WTC11 (cell line): ENCODE results near the gene FASTKD2. TPM values are rescaled to one million over a fixed set of nuclear protein-coding genes. Genes with fewer than 3 reads are reported as not detected.

Experiments
- ATAC-seq: fragments of 200-7000 bp; cut with Tn5 transposase; 2 replicates; pipeline ENCODE4 v1.10.0; 2021; ENCODE audit warnings: mild to moderate bottlenecking, moderate library complexity
- CTCF ChIA-PET: fragments of 300-600 bp; sonication (Branson Sonifier 250); formaldehyde crosslinking; loops from one replicate; lab custom pipeline; 2021; ENCODE audit warnings: antibody characterized with exemption; lab: Charles Lee
- POLR2A ChIA-PET: fragments of 350-600 bp; sonication (Branson Sonifier 250); formaldehyde crosslinking; loops from one replicate; lab custom pipeline; 2021; ENCODE audit warnings: antibody characterized with exemption; lab: Charles Lee
- DNase-seq: peaks from one replicate; pipeline ENCODE4 v3.0.0; 2021; ENCODE audit warnings: low spot score
- H3K27ac Mint-ChIP-seq: 2 replicates; pipeline ENCODE4 v1.8.0; 2021; ENCODE audit warnings: mixed read lengths
- H3K27me3 Mint-ChIP-seq: 2 replicates; pipeline ENCODE4 v1.8.0; 2021; ENCODE audit warnings: low read depth, mild to moderate bottlenecking, moderate library complexity, mixed read lengths
- H3K36me3 Mint-ChIP-seq: 2 replicates; pipeline ENCODE4 v1.8.0; 2021; ENCODE audit warnings: mixed read lengths
- H3K4me1 Mint-ChIP-seq: 2 replicates; pipeline ENCODE4 v1.8.0; 2022; ENCODE audit warnings: mixed read lengths
- H3K4me3 Mint-ChIP-seq: 2 replicates; pipeline ENCODE4 v1.8.0; 2021; ENCODE audit warnings: mild to moderate bottlenecking, moderate library complexity, mixed read lengths
- H3K9me3 Mint-ChIP-seq: 2 replicates; pipeline ENCODE4 v1.8.0; 2021; ENCODE audit warnings: mixed read lengths
- EMX1 ChIP-seq: fragments of 250-450 bp; sonication (Bioruptor Pico); IDR thresholded peaks from 2 replicates; pipeline ENCODE4 v1.8.0; 2021; ENCODE audit warnings: mild to moderate bottlenecking
- ESRRA ChIP-seq: sonication (generic); formaldehyde crosslinking; IDR thresholded peaks from 2 replicates; pipeline ENCODE4 v1.8.1; 2022; ENCODE audit warnings: mild to moderate bottlenecking, missing genetic modification reagents, borderline replicate concordance
- ETV6 ChIP-seq: sonication (generic); formaldehyde crosslinking; IDR thresholded peaks from 2 replicates; pipeline ENCODE4 v1.8.1; 2022; ENCODE audit warnings: mild to moderate bottlenecking, missing genetic modification reagents
- FOXJ3 ChIP-seq: sonication (generic); formaldehyde crosslinking; IDR thresholded peaks from 2 replicates; pipeline ENCODE4 v1.9.0; 2021; ENCODE audit warnings: missing genetic modification reagents, mild to moderate bottlenecking, borderline replicate concordance
- FOXK1 ChIP-seq: sonication (generic); formaldehyde crosslinking; IDR thresholded peaks from 2 replicates; pipeline ENCODE4 v1.8.0; 2022; ENCODE audit warnings: mild to moderate bottlenecking, moderate library complexity, missing genetic modification reagents
- HMGA2 ChIP-seq: fragments of 250-450 bp; sonication (Bioruptor Pico); IDR thresholded peaks from 2 replicates; pipeline ENCODE4 v1.4.0; 2021; ENCODE audit warnings: mild to moderate bottlenecking, moderate library complexity
- RELA ChIP-seq: sonication (generic); formaldehyde crosslinking; IDR thresholded peaks from 2 replicates; pipeline ENCODE4 v1.8.1; 2022; ENCODE audit warnings: missing genetic modification reagents, mild to moderate bottlenecking, borderline replicate concordance
- RORB ChIP-seq: fragments of 250-450 bp; sonication (Bioruptor Pico); IDR thresholded peaks from 2 replicates; pipeline ENCODE4 v1.9.0; 2021; ENCODE audit warnings: mild to moderate bottlenecking
- TP53 ChIP-seq: sonication (generic); formaldehyde crosslinking; IDR thresholded peaks from 2 replicates; pipeline ENCODE4 v1.8.1; 2023; ENCODE audit warnings: mild to moderate bottlenecking, missing genetic modification reagents
- ZNF138 ChIP-seq: sonication (generic); formaldehyde crosslinking; conservative IDR thresholded peaks from 2 replicates; pipeline ENCODE4 v1.8.1; 2022; ENCODE audit warnings: mild to moderate bottlenecking, moderate library complexity, missing genetic modification reagents
- ZNF232 ChIP-seq: sonication (generic); formaldehyde crosslinking; IDR thresholded peaks from 2 replicates; pipeline ENCODE4 v1.8.0; 2022; ENCODE audit warnings: mild to moderate bottlenecking, missing genetic modification reagents
- ZNF263 ChIP-seq: sonication (generic); formaldehyde crosslinking; IDR thresholded peaks from 2 replicates; pipeline ENCODE4 v1.8.1; 2022; ENCODE audit warnings: low read depth, mild to moderate bottlenecking, moderate library complexity, missing genetic modification reagents
- ZNF396 ChIP-seq: fragments of 250-450 bp; sonication (Bioruptor Pico); IDR thresholded peaks from 2 replicates; pipeline ENCODE4 v1.8.0; 2021; ENCODE audit warnings: mild to moderate bottlenecking, moderate library complexity, borderline replicate concordance
- ZNF416 ChIP-seq: fragments of 250-450 bp; sonication (Bioruptor Pico); IDR thresholded peaks from 2 replicates; pipeline ENCODE4 v1.9.0; 2021; ENCODE audit warnings: mild to moderate bottlenecking, inconsistent platforms
- total RNA-seq: library from RNA; stranded (reverse); gene quantifications from 3 replicates; pipeline ENCODE4 v1.2.3, GENCODE V29; 2021
- TF ChIP-seq, protein P1 (sequence below): sonication (generic); formaldehyde crosslinking; IDR thresholded peaks from 2 replicates; pipeline ENCODE4 v1.8.0; 2022; ENCODE audit warnings: missing genetic modification reagents
- TF ChIP-seq, protein P2 (sequence below): sonication (generic); formaldehyde crosslinking; IDR thresholded peaks from 2 replicates; pipeline ENCODE4 v1.8.1; 2023; ENCODE audit warnings: mild to moderate bottlenecking, missing genetic modification reagents
- TF ChIP-seq, protein P3 (sequence below): sonication (generic); formaldehyde crosslinking; IDR thresholded peaks from 2 replicates; pipeline ENCODE4 v1.8.0; 2022; ENCODE audit warnings: mild to moderate bottlenecking, missing genetic modification reagents
- TF ChIP-seq, protein P4 (sequence below): fragments of 250-450 bp; sonication (Bioruptor Pico); IDR thresholded peaks from 2 replicates; pipeline ENCODE4 v1.9.0; 2021; ENCODE audit warnings: mild to moderate bottlenecking, borderline replicate concordance
- TF ChIP-seq, protein P5 (sequence below): fragments of 250-450 bp; sonication (Bioruptor Pico); IDR thresholded peaks from 2 replicates; pipeline ENCODE4 v1.8.0; 2021; ENCODE audit warnings: mild to moderate bottlenecking
- TF ChIP-seq, protein P6 (sequence below): sonication (generic); formaldehyde crosslinking; IDR thresholded peaks from 2 replicates; pipeline ENCODE4 v1.8.0; 2022; ENCODE audit warnings: mild to moderate bottlenecking, missing genetic modification reagents

Gene FASTKD2
- total RNA-seq, 1 experiment from 2014 or later: 33.7 TPM

DNA sequence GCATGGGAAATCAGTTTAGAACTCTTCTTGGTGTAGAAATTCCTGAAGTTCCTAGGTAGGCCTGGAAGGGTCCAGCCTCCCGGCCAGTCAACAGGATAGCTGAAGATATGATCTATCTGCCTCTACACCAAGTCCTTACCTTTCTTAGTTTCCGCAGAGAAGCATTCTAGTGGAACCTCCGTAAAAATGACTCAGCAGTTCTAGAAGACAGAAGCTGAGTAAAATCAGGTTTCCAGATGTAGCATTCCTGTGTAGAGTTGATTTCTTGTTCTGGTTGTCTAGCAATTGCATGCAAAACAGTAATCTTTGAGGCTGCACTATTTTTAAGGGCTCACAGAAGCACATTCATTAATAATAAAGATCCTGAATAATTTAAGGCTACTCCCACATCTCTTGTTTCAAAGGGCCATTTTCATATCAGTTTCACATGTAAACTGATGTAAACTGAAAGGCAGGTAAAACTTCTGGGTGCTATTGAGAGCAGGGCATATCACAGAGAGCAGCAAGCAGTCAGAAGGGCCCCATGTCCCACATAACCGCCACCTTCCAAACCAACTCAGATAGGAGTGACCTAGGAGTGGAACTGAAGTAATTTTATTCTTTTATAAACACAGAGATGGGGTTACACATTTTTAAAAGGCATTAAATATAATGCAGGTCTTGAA lies 44.0 kb upstream of the FASTKD2 start:
- Mint-ChIP-seq H3K36me3 (peaks cover 8% of the 10 kb centered on the region; the same call in 1 of the 2 replicates), H3K4me1 (0 out of 2 replicates have a peak, but pooled peaks cover 6% of the 10 kb centered on the region), H3K27ac (no peak overlapping the region), H3K9me3 (peaks cover 32% of the 10 kb centered on the region), H3K27me3 (peaks cover 11% of the 10 kb centered on the region), H3K4me3 (no peak overlapping the region)
- CTCF ChIA-PET: no interaction called here
- ATAC-seq (no peak), DNase-seq (no peak)
- POLR2A ChIA-PET: no interaction called here
- TF ChIP-seq, protein P1, sequence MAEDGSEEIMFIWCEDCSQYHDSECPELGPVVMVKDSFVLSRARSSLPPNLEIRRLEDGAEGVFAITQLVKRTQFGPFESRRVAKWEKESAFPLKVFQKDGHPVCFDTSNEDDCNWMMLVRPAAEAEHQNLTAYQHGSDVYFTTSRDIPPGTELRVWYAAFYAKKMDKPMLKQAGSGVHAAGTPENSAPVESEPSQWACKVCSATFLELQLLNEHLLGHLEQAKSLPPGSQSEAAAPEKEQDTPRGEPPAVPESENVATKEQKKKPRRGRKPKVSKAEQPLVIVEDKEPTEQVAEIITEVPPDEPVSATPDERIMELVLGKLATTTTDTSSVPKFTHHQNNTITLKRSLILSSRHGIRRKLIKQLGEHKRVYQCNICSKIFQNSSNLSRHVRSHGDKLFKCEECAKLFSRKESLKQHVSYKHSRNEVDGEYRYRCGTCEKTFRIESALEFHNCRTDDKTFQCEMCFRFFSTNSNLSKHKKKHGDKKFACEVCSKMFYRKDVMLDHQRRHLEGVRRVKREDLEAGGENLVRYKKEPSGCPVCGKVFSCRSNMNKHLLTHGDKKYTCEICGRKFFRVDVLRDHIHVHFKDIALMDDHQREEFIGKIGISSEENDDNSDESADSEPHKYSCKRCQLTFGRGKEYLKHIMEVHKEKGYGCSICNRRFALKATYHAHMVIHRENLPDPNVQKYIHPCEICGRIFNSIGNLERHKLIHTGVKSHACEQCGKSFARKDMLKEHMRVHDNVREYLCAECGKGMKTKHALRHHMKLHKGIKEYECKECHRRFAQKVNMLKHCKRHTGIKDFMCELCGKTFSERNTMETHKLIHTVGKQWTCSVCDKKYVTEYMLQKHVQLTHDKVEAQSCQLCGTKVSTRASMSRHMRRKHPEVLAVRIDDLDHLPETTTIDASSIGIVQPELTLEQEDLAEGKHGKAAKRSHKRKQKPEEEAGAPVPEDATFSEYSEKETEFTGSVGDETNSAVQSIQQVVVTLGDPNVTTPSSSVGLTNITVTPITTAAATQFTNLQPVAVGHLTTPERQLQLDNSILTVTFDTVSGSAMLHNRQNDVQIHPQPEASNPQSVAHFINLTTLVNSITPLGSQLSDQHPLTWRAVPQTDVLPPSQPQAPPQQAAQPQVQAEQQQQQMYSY (CRISPR knock-in tag): no peak
- TF ChIP-seq RORB (CRISPR knock-in tag) (no peak), ETV6 (CRISPR knock-in tag) (no peak), HMGA2 (no peak), ZNF396 (CRISPR knock-in tag) (no peak), FOXK1 (no peak), ESRRA (CRISPR knock-in tag) (no peak), TP53 (CRISPR knock-in tag) (no peak), RELA (CRISPR knock-in tag) (no peak), ZNF232 (CRISPR knock-in tag) (no peak), ZNF263 (CRISPR knock-in tag) (no peak), ZNF416 (CRISPR knock-in tag) (no peak), FOXJ3 (CRISPR knock-in tag) (no peak), ZNF138 (CRISPR knock-in tag) (no peak), EMX1 (no peak)
- TF ChIP-seq, protein P2, sequence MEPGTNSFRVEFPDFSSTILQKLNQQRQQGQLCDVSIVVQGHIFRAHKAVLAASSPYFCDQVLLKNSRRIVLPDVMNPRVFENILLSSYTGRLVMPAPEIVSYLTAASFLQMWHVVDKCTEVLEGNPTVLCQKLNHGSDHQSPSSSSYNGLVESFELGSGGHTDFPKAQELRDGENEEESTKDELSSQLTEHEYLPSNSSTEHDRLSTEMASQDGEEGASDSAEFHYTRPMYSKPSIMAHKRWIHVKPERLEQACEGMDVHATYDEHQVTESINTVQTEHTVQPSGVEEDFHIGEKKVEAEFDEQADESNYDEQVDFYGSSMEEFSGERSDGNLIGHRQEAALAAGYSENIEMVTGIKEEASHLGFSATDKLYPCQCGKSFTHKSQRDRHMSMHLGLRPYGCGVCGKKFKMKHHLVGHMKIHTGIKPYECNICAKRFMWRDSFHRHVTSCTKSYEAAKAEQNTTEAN (CRISPR knock-in tag): no peak
- TF ChIP-seq, protein P3, sequence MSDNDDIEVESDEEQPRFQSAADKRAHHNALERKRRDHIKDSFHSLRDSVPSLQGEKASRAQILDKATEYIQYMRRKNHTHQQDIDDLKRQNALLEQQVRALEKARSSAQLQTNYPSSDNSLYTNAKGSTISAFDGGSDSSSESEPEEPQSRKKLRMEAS (CRISPR knock-in tag): no peak
- TF ChIP-seq, protein P4, sequence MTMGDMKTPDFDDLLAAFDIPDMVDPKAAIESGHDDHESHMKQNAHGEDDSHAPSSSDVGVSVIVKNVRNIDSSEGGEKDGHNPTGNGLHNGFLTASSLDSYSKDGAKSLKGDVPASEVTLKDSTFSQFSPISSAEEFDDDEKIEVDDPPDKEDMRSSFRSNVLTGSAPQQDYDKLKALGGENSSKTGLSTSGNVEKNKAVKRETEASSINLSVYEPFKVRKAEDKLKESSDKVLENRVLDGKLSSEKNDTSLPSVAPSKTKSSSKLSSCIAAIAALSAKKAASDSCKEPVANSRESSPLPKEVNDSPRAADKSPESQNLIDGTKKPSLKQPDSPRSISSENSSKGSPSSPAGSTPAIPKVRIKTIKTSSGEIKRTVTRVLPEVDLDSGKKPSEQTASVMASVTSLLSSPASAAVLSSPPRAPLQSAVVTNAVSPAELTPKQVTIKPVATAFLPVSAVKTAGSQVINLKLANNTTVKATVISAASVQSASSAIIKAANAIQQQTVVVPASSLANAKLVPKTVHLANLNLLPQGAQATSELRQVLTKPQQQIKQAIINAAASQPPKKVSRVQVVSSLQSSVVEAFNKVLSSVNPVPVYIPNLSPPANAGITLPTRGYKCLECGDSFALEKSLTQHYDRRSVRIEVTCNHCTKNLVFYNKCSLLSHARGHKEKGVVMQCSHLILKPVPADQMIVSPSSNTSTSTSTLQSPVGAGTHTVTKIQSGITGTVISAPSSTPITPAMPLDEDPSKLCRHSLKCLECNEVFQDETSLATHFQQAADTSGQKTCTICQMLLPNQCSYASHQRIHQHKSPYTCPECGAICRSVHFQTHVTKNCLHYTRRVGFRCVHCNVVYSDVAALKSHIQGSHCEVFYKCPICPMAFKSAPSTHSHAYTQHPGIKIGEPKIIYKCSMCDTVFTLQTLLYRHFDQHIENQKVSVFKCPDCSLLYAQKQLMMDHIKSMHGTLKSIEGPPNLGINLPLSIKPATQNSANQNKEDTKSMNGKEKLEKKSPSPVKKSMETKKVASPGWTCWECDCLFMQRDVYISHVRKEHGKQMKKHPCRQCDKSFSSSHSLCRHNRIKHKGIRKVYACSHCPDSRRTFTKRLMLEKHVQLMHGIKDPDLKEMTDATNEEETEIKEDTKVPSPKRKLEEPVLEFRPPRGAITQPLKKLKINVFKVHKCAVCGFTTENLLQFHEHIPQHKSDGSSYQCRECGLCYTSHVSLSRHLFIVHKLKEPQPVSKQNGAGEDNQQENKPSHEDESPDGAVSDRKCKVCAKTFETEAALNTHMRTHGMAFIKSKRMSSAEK (CRISPR knock-in tag): no peak
- TF ChIP-seq, protein P5, sequence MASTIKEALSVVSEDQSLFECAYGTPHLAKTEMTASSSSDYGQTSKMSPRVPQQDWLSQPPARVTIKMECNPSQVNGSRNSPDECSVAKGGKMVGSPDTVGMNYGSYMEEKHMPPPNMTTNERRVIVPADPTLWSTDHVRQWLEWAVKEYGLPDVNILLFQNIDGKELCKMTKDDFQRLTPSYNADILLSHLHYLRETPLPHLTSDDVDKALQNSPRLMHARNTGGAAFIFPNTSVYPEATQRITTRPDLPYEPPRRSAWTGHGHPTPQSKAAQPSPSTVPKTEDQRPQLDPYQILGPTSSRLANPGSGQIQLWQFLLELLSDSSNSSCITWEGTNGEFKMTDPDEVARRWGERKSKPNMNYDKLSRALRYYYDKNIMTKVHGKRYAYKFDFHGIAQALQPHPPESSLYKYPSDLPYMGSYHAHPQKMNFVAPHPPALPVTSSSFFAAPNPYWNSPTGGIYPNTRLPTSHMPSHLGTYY: no peak
- TF ChIP-seq, protein P6, sequence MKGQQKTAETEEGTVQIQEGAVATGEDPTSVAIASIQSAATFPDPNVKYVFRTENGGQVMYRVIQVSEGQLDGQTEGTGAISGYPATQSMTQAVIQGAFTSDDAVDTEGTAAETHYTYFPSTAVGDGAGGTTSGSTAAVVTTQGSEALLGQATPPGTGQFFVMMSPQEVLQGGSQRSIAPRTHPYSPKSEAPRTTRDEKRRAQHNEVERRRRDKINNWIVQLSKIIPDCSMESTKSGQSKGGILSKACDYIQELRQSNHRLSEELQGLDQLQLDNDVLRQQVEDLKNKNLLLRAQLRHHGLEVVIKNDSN (CRISPR knock-in tag): no peak
